Upper lobe of right lung (tissue), 1 donor: Measurements from ENCODE around the gene STK36. TPM values are rescaled to one million over a fixed set of nuclear protein-coding genes. Genes with fewer than 3 reads are reported as not detected.

ENCODE experiments used
- ATAC-seq: fragments of 200-7000 bp; cut with Tn5 transposase; one replicate; pipeline ENCODE4 v1.9.1; 2020; ENCODE audit warnings: mild to moderate bottlenecking, moderate library complexity
- DNase-seq: peaks from one replicate; pipeline ENCODE4 v3.0.0-alpha.2; 2020
- H3K27ac ChIP-seq: fragments of 200-600 bp; one replicate; pipeline ENCODE4 v1.8.0; 2022
- H3K27me3 ChIP-seq: fragments of 200-600 bp; one replicate; pipeline ENCODE4 v1.8.0; 2022; ENCODE audit warnings: mild to moderate bottlenecking
- H3K36me3 ChIP-seq: fragments of 200-600 bp; one replicate; pipeline ENCODE4 v1.8.0; 2022
- H3K4me1 ChIP-seq: fragments of 200-600 bp; one replicate; pipeline ENCODE4 v1.8.0; 2022
- H3K4me3 ChIP-seq: fragments of 200-600 bp; one replicate; pipeline ENCODE4 v1.8.0; 2022; ENCODE audit warnings: mild to moderate bottlenecking
- H3K9me3 ChIP-seq: fragments of 200-600 bp; one replicate; pipeline ENCODE4 v1.8.0; 2022
- CTCF ChIP-seq: fragments of 200-600 bp; IDR thresholded peaks from one replicate; pipeline ENCODE4 v1.8.0; 2022; ENCODE audit warnings: antibody characterized with exemption
- intact Hi-C: fragments of 100-400 bp; cut with DNase I; formaldehyde crosslinking; loops from one replicate; pipeline ENCODE4 v1.11.0; 2022
- total RNA-seq: library from RNA; stranded (reverse); fragmentation: NEBNext Ultra II Directional; extraction: Animal tissue kit (Norgen Biotek cat#: 25700); gene quantifications from one replicate; pipeline ENCODE4 v1.2.1, GENCODE V29; 2021
- donor health status: DM: no; HTN: yes; CAD: no; lungs with severe emphysema.

STK36 gene
- total RNA-seq, 1 donor from 2014 or later = 35.2 TPM

GRCh38 chr2:218655751-218656150 is 16.1 kb upstream of the STK36 start:
- intact Hi-C loops = no loop called here
- Histone ChIP-seq H3K27ac (no peak overlapping the region), H3K4me1 (peaks cover 14% of the 10 kb centered on the region), H3K27me3 (no peaks in the 10 kb centered on the region), H3K9me3 (no peaks in the 10 kb centered on the region), H3K36me3 (peaks cover 70% of the 10 kb centered on the region), H3K4me3 (no peak overlapping the region)
- no peak for ATAC-seq
- no peak for TF ChIP-seq CTCF
- no peak for DNase-seq

GRCh38 chr2:218658671-218659257 is 13.1 kb upstream of the STK36 start:
- intact Hi-C loops = no loop called here
- Histone ChIP-seq H3K4me1 (peaks cover 14% of the 10 kb centered on the region), H3K4me3 (peak overlapping the region; percentile 98), H3K27ac (peak overlapping the region; percentile 71), H3K9me3 (no peaks in the 10 kb centered on the region), H3K36me3 (peaks cover 63% of the 10 kb centered on the region), H3K27me3 (no peaks in the 10 kb centered on the region)
- peak; percentile 40 for TF ChIP-seq CTCF
- ATAC-seq (peak; percentile 55), DNase-seq (no peak)

DNA sequence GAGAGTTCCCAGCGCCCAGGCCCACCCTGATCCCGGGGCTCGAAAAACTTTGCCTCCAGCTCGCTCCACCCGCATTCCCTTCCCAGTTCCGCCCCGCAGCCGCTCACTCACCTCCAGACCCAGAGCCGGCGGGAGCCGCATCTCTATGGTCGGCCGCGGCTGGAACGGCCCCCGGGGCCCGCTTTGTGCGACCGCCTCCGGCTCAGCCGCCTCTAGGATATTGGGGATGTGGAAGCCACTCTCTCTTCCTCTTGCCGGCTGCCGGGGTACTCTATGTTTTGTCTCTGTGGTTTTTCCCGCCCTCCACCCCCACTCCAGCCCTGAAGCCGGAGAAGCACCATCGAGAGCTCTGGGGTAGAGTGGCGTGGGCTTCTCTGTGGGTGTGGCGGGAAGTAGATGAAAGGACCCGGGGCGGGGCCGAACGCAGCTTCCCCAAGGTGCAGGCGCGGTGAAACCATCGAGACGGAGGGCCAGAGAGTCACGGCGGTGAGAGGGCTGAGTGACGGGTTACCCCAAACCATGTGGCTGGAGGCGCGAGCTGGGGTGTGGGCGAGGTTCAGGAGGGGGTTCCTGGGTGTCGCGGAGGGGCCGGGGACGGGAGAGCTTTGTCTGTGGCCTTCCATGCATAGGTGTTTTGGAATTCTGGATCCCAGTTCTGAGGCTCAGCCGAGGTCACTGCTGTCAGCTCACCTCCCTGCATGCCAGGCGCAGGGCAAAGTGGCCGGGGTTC is 12.5 kb upstream of the STK36 start, which contains the start of the genes BCS1L and ZNF142:
Gene BCS1L, plus strand, starts transcription at position 426 of the 730 bp plus-strand sequence. CDS start 1,305 bp downstream, outside the sequence.
Gene ZNF142, minus strand, starts transcription at position 366 of the 730 bp plus-strand sequence. CDS start 3,194 bp downstream, outside the sequence.
- H3K27ac ChIP-seq = peak within 1 kb of the TSS; percentile 71
- ATAC-seq = peak; percentile 98
- TF ChIP-seq CTCF = no peak
- intact Hi-C loops = no loop called here
- H3K4me3 ChIP-seq = peak within 1 kb of the TSS; percentile 98
- H3K36me3 ChIP-seq = peaks cover 63% of the 10 kb centered on the region
- DNase-seq = peak; percentile 95
- H3K27me3 ChIP-seq = no peaks in the 10 kb centered on the region
- peaks cover 14% of the 10 kb centered on the region for H3K4me1 ChIP-seq
- no peaks in the 10 kb centered on the region for H3K9me3 ChIP-seq

DNA sequence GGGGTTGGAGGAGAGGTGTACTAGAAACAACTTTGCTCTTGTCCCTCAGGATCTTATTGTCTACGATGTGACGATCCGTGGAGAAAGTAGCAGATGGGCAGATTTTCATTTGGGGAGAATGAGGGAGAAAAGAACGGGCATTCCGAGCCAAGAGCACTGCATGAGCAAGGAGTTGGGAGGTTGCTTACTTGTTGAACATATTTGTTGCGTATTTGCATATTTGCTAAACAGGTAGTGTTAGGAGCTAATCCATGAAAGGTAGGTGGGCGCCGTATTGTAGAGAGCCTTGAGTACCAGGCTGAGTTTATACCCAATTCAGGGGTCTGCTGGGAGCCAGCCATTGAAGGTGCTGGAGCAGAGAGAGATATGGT is 11.9 kb upstream of the STK36 start:
- no peak for TF ChIP-seq CTCF
- Histone ChIP-seq H3K27ac (peak overlapping the region; percentile 71), H3K9me3 (no peaks in the 10 kb centered on the region), H3K4me1 (peaks cover 14% of the 10 kb centered on the region), H3K36me3 (peaks cover 63% of the 10 kb centered on the region), H3K4me3 (peak overlapping the region; percentile 98), H3K27me3 (no peaks in the 10 kb centered on the region)
- DNase-seq (no peak), ATAC-seq (no peak)
- intact Hi-C loops = no loop called here

- Histone ChIP-seq H3K36me3 (peaks cover 67% of the 10 kb centered on the region), H3K4me1 (peaks cover 14% of the 10 kb centered on the region), H3K4me3 (no peak overlapping the region), H3K9me3 (no peaks in the 10 kb centered on the region), H3K27ac (no peak overlapping the region), H3K27me3 (no peaks in the 10 kb centered on the region)
- no peak for TF ChIP-seq CTCF
- ATAC-seq = no peak
- intact Hi-C loops = no loop called here
- DNase-seq = no peak
Observed at GRCh38 chr2:218662377-218662776, 9.5 kb upstream of the STK36 start.
